Adrenal gland (tissue), 19 donors: Measurements from ENCODE around the gene MYEOV. TPM values are rescaled to one million over a fixed set of nuclear protein-coding genes. Genes with fewer than 3 reads are reported as not detected.

ENCODE experiments used
- DNase-seq, 7 donors: peaks; one replicate each; pipeline ENCODE4 v3.0.0-alpha.2; 2019 to 2020
- H3K27ac ChIP-seq, 5 donors: fragments of 200-600 bp; sonication (generic) in 4 of 5; 1 replicate in 3 of 5; 2 replicates in 2 of 5; pipeline versions ENCODE4 v1.5.1 to v1.8.0; 2016 to 2020; ENCODE audit warnings: mild to moderate bottlenecking in 1 of 5
- H3K27me3 ChIP-seq: fragments of 200-600 bp; 2 replicates; pipeline ENCODE4 v1.8.0; 2021
- H3K36me3 ChIP-seq, 2 donors: fragments of 200-600 bp; replicated peaks in 1 of 2; 1 replicate in 1 of 2; 2 replicates in 1 of 2; pipeline versions ENCODE4 v1.5.1 to v1.8.0; 2018 to 2022
- H3K4me1 ChIP-seq, 2 donors: fragments of 200-600 bp; replicated peaks in 1 of 2; 1 replicate in 1 of 2; 2 replicates in 1 of 2; pipeline versions ENCODE4 v1.5.1 to v1.8.0; 2018 to 2021
- H3K4me3 ChIP-seq, 4 donors: fragments of 200-600 bp; sonication (generic) in 3 of 4; one replicate each; pipeline ENCODE4 v1.5.1; 2016 to 2018
- H3K9me3 ChIP-seq, 3 donors: fragments of 200-600 bp; sonication (generic) in 1 of 3; replicated peaks in 1 of 3; 1 replicate in 2 of 3; 2 replicates in 1 of 3; pipeline versions ENCODE4 v1.5.1 to v1.8.0; 2016 to 2021
- POLR2A ChIP-seq, 2 donors: fragments of 450-650 bp; IDR thresholded peaks; one replicate each; pipeline ENCODE4 v1.6.1; 2017; ENCODE audit warnings: antibody characterized with exemption in 2 of 2, mild to moderate bottlenecking in 2 of 2, moderate library complexity in 1 of 2
- WGBS, 4 donors: extraction: QIAGEN DNeasy Blood & Tissue Kit in 2 of 4; methylation state at CpG; one replicate each; pipeline versions ENCODE4 v1.1.5 to v1.1.7; 2013 to 2017; 5-methylcytosine and 5-hydroxymethylcytosine counted together
- intact Hi-C, 2 donors: fragments of 100-400 bp; cut with DNase I; formaldehyde crosslinking; loops; one replicate each; pipeline versions ENCODE4 v1.14.1 to v1.15.0; 2022 to 2023
- long read RNA-seq, 10 donors: library from polyadenylated mRNA in 3 of 10; unstranded in 2 of 10; stranded (forward) in 1 of 10; transcript quantifications; one replicate each; pipeline ENCODE4 v2.0.0 and lab custom pipeline, GENCODE V29; 2021 to 2026
- polyA plus RNA-seq, 3 donors: library from polyadenylated mRNA; stranded (reverse); fragments of 200-250 nt in 2 of 3; fragments of 350-450 nt in 1 of 3; fragmentation: Illumina TruSeq in 1 of 3; extraction: RNeasy Lipid Tissue Mini Kit (QIAGEN cat#74804) in 1 of 3; gene quantifications; one replicate each; pipeline ENCODE4 v1.2.3, GENCODE V29; 2013 to 2014
- total RNA-seq, 9 donors: library from RNA; depleted of rRNA in 4 of 9; stranded (reverse); fragments of >200 nt in 4 of 9; fragments of 120-200 nt in 1 of 9; fragmentation: NEBNext Ultra II Directional in 1 of 9; extraction: Animal tissue kit (Norgen Biotek cat#: 25700) in 1 of 9; gene quantifications; one replicate each; pipeline versions ENCODE4 v1.1.0 to v1.2.4, GENCODE V29; 2013 to 2023
- TF ChIP-seq, protein P1 (sequence below), 6 experiments: fragments of 450-650 bp in 4 of 6; fragments of 200-600 bp in 2 of 6; sonication (generic) in 1 of 6; IDR thresholded peaks; 1 replicate in 5 of 6; 2 replicates in 1 of 6; pipeline versions ENCODE4 v1.5.1 to v1.8.0; 2016 to 2021; ENCODE audit warnings: antibody characterized with exemption in 6 of 6, mild to moderate bottlenecking in 2 of 6, moderate library complexity in 1 of 6
- donor health status: healthy with polysubstance abuse.
- donor health status: Bipolar disorder and iron deficiency.
- donor health status: DM: yes; HTN: yes; CAD: no.
- donor health status: DM: no; HTN: no; CAD: no.
- donor health status: DM: no; HTN: no; CAD: no.
- donor health status: DM: yes; HTN: yes; CAD: no.

MYEOV gene
- 1 to 10 TPM in 1 of 9 donors, under 1 TPM in 5, not detected in 3; 0.06 to 1.6 (median 0.33) TPM for total RNA-seq
- polyA plus RNA-seq = under 1 TPM; 0.10 to 0.32 (median 0.22) TPM
- long read RNA-seq, donor 1 = 0 reads
- long read RNA-seq, donor 2 = 0 reads
- long read RNA-seq, donor 3 = 0 reads
- long read RNA-seq, donor 4 = 0 reads
- long read RNA-seq, donor 5 = 0 reads
- long read RNA-seq, donor 6 = 0 reads
- long read RNA-seq, donor 7 = 0 reads
- long read RNA-seq, donor 8 = 0 reads
- long read RNA-seq, donor 9 = 0 reads
- long read RNA-seq, donor 10 = 0 reads

GRCh38 chr11:69293819-69294505 lies at the start of gene MYEOV:
TSS of gene MYEOV (plus strand) at chr11:69294155. CDS start at chr11:69295355, 1,200 bp downstream.
- DNase-seq = peak in 5 of 7 donors; percentile 52 to 67 (median 61)
- 84 to 96% (median 90%) methylated on average over 13 to 16 of the region's 16 CpGs for WGBS, 4 donors
- Histone ChIP-seq H3K9me3 (no peaks in the 10 kb centered on the region), H3K27me3 (no peaks in the 10 kb centered on the region), H3K36me3 (no peaks in the 10 kb centered on the region), H3K4me3 (no peak within 1 kb of the TSS), H3K4me1 (peaks cover 25 to 28% of the 10 kb centered on the region in 2 donors), H3K27ac (no peak within 1 kb of the TSS)
- TF ChIP-seq, protein P1, sequence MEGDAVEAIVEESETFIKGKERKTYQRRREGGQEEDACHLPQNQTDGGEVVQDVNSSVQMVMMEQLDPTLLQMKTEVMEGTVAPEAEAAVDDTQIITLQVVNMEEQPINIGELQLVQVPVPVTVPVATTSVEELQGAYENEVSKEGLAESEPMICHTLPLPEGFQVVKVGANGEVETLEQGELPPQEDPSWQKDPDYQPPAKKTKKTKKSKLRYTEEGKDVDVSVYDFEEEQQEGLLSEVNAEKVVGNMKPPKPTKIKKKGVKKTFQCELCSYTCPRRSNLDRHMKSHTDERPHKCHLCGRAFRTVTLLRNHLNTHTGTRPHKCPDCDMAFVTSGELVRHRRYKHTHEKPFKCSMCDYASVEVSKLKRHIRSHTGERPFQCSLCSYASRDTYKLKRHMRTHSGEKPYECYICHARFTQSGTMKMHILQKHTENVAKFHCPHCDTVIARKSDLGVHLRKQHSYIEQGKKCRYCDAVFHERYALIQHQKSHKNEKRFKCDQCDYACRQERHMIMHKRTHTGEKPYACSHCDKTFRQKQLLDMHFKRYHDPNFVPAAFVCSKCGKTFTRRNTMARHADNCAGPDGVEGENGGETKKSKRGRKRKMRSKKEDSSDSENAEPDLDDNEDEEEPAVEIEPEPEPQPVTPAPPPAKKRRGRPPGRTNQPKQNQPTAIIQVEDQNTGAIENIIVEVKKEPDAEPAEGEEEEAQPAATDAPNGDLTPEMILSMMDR (IDR thresholded peaks at IDR 0.05) = no peak
- TF ChIP-seq POLR2A (IDR thresholded peaks at IDR 0.05) = no peak
- intact Hi-C loops = loop anchor here (5.0 to 10.0 kb wide), 3 partner anchors 151 to 348 kb away; partner anchors contain the start of gene CCND1 (in 1 of the 2)

GRCh38 chr11:69244266-69244665 lies 49.7 kb upstream of the MYEOV start:
- Histone ChIP-seq H3K36me3 (no peaks in the 10 kb centered on the region), H3K4me1 (no peaks in the 10 kb centered on the region), H3K27me3 (no peaks in the 10 kb centered on the region), H3K9me3 (no peaks in the 10 kb centered on the region), H3K4me3 (no peak overlapping the region), H3K27ac (no peak overlapping the region)
- TF ChIP-seq POLR2A (IDR thresholded peaks at IDR 0.05) = no peak
- TF ChIP-seq, protein P1 (IDR thresholded peaks at IDR 0.05) = no peak
- WGBS, 4 donors = 63 to 91% (median 86%) methylated on average over 2 to 3 of the region's 3 CpGs
- intact Hi-C loops = no loop called here
- no peak for DNase-seq

DNA sequence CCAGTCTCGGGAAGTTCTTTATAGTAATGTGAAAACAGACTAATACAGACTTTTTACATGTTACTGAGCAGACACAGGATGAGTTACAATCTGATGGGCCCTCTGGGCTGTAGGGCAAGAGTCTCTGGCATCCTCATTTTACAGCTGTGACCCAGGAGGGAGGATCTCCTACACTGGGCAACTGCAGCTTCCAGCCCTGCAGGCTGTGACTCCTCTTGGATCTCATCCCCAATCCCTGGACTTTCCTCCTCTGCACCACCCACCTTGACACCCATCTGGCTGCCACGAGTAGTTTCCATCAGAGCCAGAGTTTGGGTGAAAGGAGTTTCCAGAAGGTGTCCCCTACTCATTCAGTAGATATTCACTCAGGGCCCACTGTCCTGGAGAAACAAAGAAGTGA lies 48.9 kb upstream of the MYEOV start:
- Histone ChIP-seq H3K36me3 (no peaks in the 10 kb centered on the region), H3K4me1 (no peaks in the 10 kb centered on the region), H3K27ac (no peak overlapping the region), H3K27me3 (no peaks in the 10 kb centered on the region), H3K4me3 (no peak overlapping the region), H3K9me3 (no peaks in the 10 kb centered on the region)
- 83 to 88% (median 84%) methylated on average over 2 of the region's 2 CpGs for WGBS, 4 donors
- peak in 1 of 7 donors; percentile 1 for DNase-seq
- intact Hi-C loops = no loop called here
- no peak for TF ChIP-seq POLR2A (IDR thresholded peaks at IDR 0.05)
- TF ChIP-seq, protein P1 (IDR thresholded peaks at IDR 0.05) = no peak

GRCh38 chr11:69245491-69246345 lies 48.2 kb upstream of the MYEOV start:
- DNase-seq = peak in 3 of 7 donors; percentile 3 to 9 (median 4)
- Histone ChIP-seq H3K27ac (no peak overlapping the region), H3K4me3 (no peak overlapping the region), H3K27me3 (no peaks in the 10 kb centered on the region), H3K4me1 (no peaks in the 10 kb centered on the region), H3K9me3 (no peaks in the 10 kb centered on the region), H3K36me3 (no peaks in the 10 kb centered on the region)
- intact Hi-C loops = no loop called here
- 83 to 90% (median 87%) methylated on average over 14 to 16 of the region's 16 CpGs for WGBS, 4 donors
- no peak for TF ChIP-seq POLR2A (IDR thresholded peaks at IDR 0.05)
- TF ChIP-seq, protein P1 (IDR thresholded peaks at IDR 0.05) = no peak
